ENCODE results near the gene CTRB2.

The CTRB2 gene

GRCh38 chr16:75169899-75170405 lies 37.0 kb downstream of the CTRB2 start:
- no peaks in the 10 kb centered on the region for H3K27me3 ChIP-seq (ENCODE audit: control insufficient read depth in 1 of 2, insufficient read depth in 2 of 2, low read length in 2 of 2)
- H3K9ac ChIP-seq (ENCODE audit: low read depth in 1 of 2, low read length in 2 of 2) = no peak overlapping the region
- no peak overlapping the region for H3K4me3 ChIP-seq (ENCODE audit: low read depth in 1 of 2, low read length in 2 of 2)
- no peaks in the 10 kb centered on the region for H3K4me1 ChIP-seq (ENCODE audit: control insufficient read depth in 1 of 2, insufficient read depth in 2 of 2, low read length in 2 of 2)
- no peak overlapping the region for H3K27ac ChIP-seq (ENCODE audit: low read depth, low read length)
- peaks cover 39 to 44% of the 10 kb centered on the region in 2 donors for H3K36me3 ChIP-seq (ENCODE audit: control insufficient read depth in 1 of 2, insufficient read depth in 2 of 2, low read length in 2 of 2)
- H3K9me3 ChIP-seq (ENCODE audit: control insufficient read depth in 1 of 2, low read length in 2 of 2) = peaks cover 47 to 75% of the 10 kb centered on the region in 2 donors

DNA sequence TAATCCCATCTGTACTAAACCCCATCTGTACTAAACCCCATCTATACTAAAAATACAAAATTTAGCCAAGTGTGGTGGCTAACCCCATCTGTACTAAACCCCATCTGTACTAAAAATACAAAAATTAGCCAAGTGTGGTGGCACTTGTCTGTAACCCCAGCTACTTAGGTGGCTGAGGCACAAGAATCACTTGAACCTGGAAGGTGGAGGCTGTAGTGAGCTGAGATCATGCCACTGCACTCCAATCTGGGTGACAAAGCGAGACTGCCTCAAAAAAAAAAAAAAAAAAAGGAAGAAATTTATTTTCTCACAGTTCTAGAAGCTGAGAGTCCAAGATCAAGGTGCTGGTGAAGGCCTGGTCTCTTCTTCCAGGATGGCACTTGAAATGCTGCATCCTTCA lies 46.6 kb downstream of the CTRB2 start:
- H3K9me3 ChIP-seq (ENCODE audit: control insufficient read depth in 1 of 2, low read length in 2 of 2) = peaks cover 0 to 7% of the 10 kb centered on the region in 2 donors
- no peak overlapping the region for H3K4me3 ChIP-seq (ENCODE audit: low read depth in 1 of 2, low read length in 2 of 2)
- H3K27ac ChIP-seq (ENCODE audit: low read depth, low read length) = no peak overlapping the region
- H3K27me3 ChIP-seq (ENCODE audit: control insufficient read depth in 1 of 2, insufficient read depth in 2 of 2, low read length in 2 of 2) = no peaks in the 10 kb centered on the region
- H3K4me1 ChIP-seq (ENCODE audit: control insufficient read depth in 1 of 2, insufficient read depth in 2 of 2, low read length in 2 of 2) = no peaks in the 10 kb centered on the region
- no peak overlapping the region for H3K9ac ChIP-seq (ENCODE audit: low read depth in 1 of 2, low read length in 2 of 2)
- H3K36me3 ChIP-seq (ENCODE audit: control insufficient read depth in 1 of 2, insufficient read depth in 2 of 2, low read length in 2 of 2) = peaks cover 0 to 7% of the 10 kb centered on the region in 2 donors

All from duodenal mucosa (tissue), 2 donors.